OCI-LY7 (cell line): ENCODE results near the gene RIPOR1. TPM values are rescaled to one million over a fixed set of nuclear protein-coding genes. Genes with fewer than 3 reads are reported as not detected.

ENCODE experiments used
- BruUV-seq: library from RNA; stranded (reverse); fragments of 400-500 nt; replicated peaks from 2 replicates; lab custom pipeline; 2021; lab: Mats Ljungman, UMichigan
- CTCF ChIA-PET: fragments of 300-600 bp; sonication (Branson Sonifier 250); formaldehyde crosslinking; loops from one replicate; lab custom pipeline; 2022; ENCODE audit warnings: antibody characterized with exemption; ENCODE audit not compliant: unreplicated experiment; lab: Charles Lee
- POLR2A ChIA-PET: fragments of 300-600 bp; sonication (Branson Sonifier 250); formaldehyde crosslinking; loops from one replicate; lab custom pipeline; 2022; ENCODE audit warnings: antibody characterized with exemption; lab: Charles Lee
- DNase-seq: peaks from one replicate; pipeline ENCODE4 v3.0.0-alpha.2; 2015; ENCODE audit warnings: low spot score
- H2AFZ ChIP-seq: fragments of 200-600 bp; sonication (generic), shearing (Covaris generic); 2 replicates; pipeline ENCODE4 v1.6.1; 2014; ENCODE audit warnings: mild to moderate bottlenecking, antibody characterized with exemption, low read length, moderate library complexity
- H3K27ac ChIP-seq: fragments of 200-600 bp; sonication (generic); 2 replicates; pipeline ENCODE4 v1.5.1; 2014; ENCODE audit warnings: mixed run types, low read depth, mild to moderate bottlenecking, moderate library complexity, low read length, inconsistent platforms; ENCODE audit not compliant: poor library complexity, severe bottlenecking
- H3K36me3 ChIP-seq: fragments of 200-600 bp; sonication (generic); 2 replicates; pipeline ENCODE4 v1.6.1; 2014; ENCODE audit warnings: mild to moderate bottlenecking, antibody characterized with exemption, low read length, moderate library complexity, mixed read lengths; ENCODE audit not compliant: insufficient read depth
- H3K4me1 ChIP-seq: fragments of 200-600 bp; sonication (generic); 2 replicates; pipeline ENCODE4 v1.5.1; 2014; ENCODE audit warnings: mild to moderate bottlenecking, low read length; ENCODE audit not compliant: insufficient read depth, poor library complexity, severe bottlenecking
- H3K4me2 ChIP-seq: fragments of 200-600 bp; sonication (generic); 2 replicates; pipeline ENCODE4 v1.6.1; 2014; ENCODE audit warnings: mild to moderate bottlenecking, low read length
- H3K4me3 ChIP-seq: fragments of 200-600 bp; sonication (generic); 2 replicates; pipeline ENCODE4 v1.5.1; 2014; ENCODE audit warnings: mild to moderate bottlenecking, low read depth, low read length; ENCODE audit not compliant: poor library complexity, severe bottlenecking
- H3K79me2 ChIP-seq: fragments of 200-600 bp; sonication (generic); 2 replicates; pipeline ENCODE4 v1.6.1; 2016; ENCODE audit warnings: low read depth, mild to moderate bottlenecking, low read length, moderate library complexity, mixed read lengths; ENCODE audit not compliant: insufficient read depth
- H3K9me2 ChIP-seq: fragments of 200-600 bp; sonication (generic); 2 replicates; pipeline ENCODE4 v1.6.1; 2016; ENCODE audit warnings: mild to moderate bottlenecking, low read length, mixed read lengths; ENCODE audit not compliant: insufficient read depth
- H3K9me3 ChIP-seq: fragments of 200-600 bp; sonication (generic); 2 replicates; pipeline ENCODE4 v1.6.1; 2014; ENCODE audit warnings: mild to moderate bottlenecking, mixed run types, low read length, mixed read lengths
- H4K20me1 ChIP-seq: fragments of 200-600 bp; sonication (generic); 2 replicates; pipeline ENCODE4 v1.6.1; 2014; ENCODE audit warnings: mild to moderate bottlenecking, antibody characterized with exemption, low read length, moderate library complexity, mixed read lengths; ENCODE audit not compliant: insufficient read depth
- CTCF ChIP-seq: fragments of 200-600 bp; sonication (generic); conservative IDR thresholded peaks from 2 replicates; pipeline ENCODE4 v1.5.1; 2014; ENCODE audit warnings: mild to moderate bottlenecking, antibody characterized with exemption, low read length, moderate library complexity, mixed read lengths
- EZH2phosphoT487 ChIP-seq: fragments of 200-600 bp; sonication (generic); IDR thresholded peaks from 2 replicates; pipeline ENCODE4 v1.6.1; 2018; ENCODE audit warnings: low read depth, borderline replicate concordance, mild to moderate bottlenecking, mixed run types, antibody characterized with exemption, low read length, moderate library complexity, mixed read lengths
- intact Hi-C: fragments of 100-400 bp; cut with micrococcal nuclease; formaldehyde crosslinking; loops from one replicate; pipeline ENCODE4 v1.10.0; 2022; ENCODE audit not compliant: unreplicated experiment
- total RNA-seq, 2 experiments: library from RNA; depleted of rRNA in 1 of 2; stranded (reverse); fragments of >200 nt in 1 of 2; shearing (Covaris generic) in 1 of 2; gene quantifications; 2 replicates each; pipeline ENCODE4 v1.2.3, GENCODE V29; 2014 to 2022

The RIPOR1 gene
- total RNA-seq, 2 experiments from 2014 or later: 9.7 to 40.2 TPM

DNA sequence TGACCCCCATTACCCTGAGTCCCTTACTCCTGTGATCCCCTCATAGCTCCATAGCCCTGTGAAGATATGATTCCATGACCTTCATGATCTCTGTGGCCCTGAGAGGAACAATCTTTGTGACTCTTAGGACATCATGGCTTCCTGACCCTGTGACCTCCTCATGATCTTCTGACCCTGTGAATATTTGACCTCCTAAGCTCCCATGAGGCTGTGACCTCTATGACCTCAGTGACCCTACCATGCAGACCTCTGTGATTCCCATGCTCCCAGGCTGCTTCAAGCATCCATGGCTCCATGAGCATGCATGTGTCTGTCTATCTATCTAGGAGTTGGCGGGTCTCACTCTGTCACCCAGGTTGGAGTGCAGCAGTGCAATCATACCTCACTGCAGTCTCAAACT lies 12.1 kb downstream of the RIPOR1 start:
- Histone ChIP-seq H3K27ac (no peak overlapping the region), H3K36me3 (peaks cover 8% of the 10 kb centered on the region; the same call in 1 of the 2 replicates), H3K4me3 (no peak overlapping the region), H4K20me1 (no peaks in the 10 kb centered on the region), H3K79me2 (no peaks in the 10 kb centered on the region), H3K9me3 (no peaks in the 10 kb centered on the region), H2AFZ (no peak overlapping the region), H3K9me2 (no peaks in the 10 kb centered on the region), H3K4me1 (peaks cover 51% of the 10 kb centered on the region), H3K4me2 (no peak overlapping the region)
- no TSS peak for BruUV-seq
- TF ChIP-seq CTCF (no peak), EZH2phosphoT487 (no peak)
- no peak for DNase-seq
- ChIA-PET POLR2A (interaction anchor here (0.5 to 1.2 kb wide), 2 partner anchors 43 to 104 kb away, joined by 3 to 4 read pairs; partner anchors contain the start of gene CARMIL2), CTCF (no interaction called here)
- intact Hi-C loops: loop anchor here (10.0 kb wide), 1 partner anchor 264 kb away; the partner anchor contains the start of genes RANBP10 and TSNAXIP1

DNA sequence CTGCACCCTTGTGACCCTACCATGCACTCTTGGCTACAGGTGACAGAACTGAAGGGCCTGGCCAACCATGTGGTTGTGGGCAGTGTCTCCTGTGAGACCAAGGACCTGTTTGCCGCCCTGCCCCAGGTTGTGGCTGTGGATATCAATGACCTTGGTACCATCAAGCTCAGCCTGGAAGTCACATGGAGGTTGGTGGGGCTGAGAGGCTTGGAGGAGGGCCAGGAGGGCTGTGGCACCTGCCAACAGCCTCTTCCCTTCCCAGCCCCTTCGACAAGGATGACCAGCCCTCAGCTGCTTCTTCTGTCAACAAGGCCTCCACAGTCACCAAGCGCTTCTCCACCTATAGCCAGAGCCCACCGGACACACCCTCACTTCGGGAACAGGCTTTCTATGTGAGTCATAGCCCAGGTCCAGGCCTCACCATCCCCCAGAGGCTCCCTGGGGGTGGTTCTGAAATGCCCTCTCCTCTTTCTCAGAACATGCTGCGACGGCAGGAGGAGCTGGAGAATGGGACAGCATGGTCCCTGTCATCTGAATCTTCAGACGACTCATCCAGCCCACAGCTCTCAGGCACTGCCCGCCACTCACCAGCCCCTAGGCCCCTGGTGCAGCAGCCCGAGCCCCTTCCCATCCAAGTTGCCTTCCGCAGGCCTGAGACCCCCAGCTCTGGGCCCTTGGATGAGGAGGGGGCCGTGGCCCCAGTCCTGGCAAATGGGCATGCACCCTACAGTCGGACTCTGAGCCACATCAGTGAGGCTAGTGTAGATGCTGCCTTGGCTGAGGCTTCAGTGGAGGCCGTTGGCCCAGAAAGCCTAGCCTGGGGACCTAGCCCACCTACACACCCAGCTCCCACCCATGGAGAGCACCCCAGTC lies 13.0 kb downstream of the RIPOR1 start:
- Histone ChIP-seq H3K4me1 (peaks cover 60% of the 10 kb centered on the region), H3K79me2 (peaks cover 8% of the 10 kb centered on the region; the same call in 1 of the 2 replicates), H4K20me1 (no peaks in the 10 kb centered on the region), H3K27ac (no peak overlapping the region), H3K9me2 (no peaks in the 10 kb centered on the region), H3K9me3 (no peaks in the 10 kb centered on the region), H3K36me3 (peaks cover 11% of the 10 kb centered on the region; the same call in 1 of the 2 replicates), H3K4me3 (no peak overlapping the region), H2AFZ (no peak overlapping the region), H3K4me2 (no peak overlapping the region)
- ChIA-PET CTCF (interaction anchor here (0.5 kb wide), 1 partner anchor 314 kb away, joined by 3 read pairs; no protein-coding TSS in a partner anchor), POLR2A (interaction anchor here (1.2 kb wide), 1 partner anchor 103 kb away, joined by 3 read pairs; the partner anchor contains the start of gene CARMIL2)
- no peak for DNase-seq
- BruUV-seq: no TSS peak
- intact Hi-C loops: loop anchor here (10.0 kb wide), 1 partner anchor 263 kb away; the partner anchor contains the start of genes RANBP10 and TSNAXIP1
- TF ChIP-seq CTCF (no peak), EZH2phosphoT487 (no peak)
